ENCODE data around the gene CLCN6. TPM values are rescaled to one million over a fixed set of nuclear protein-coding genes. Genes with fewer than 3 reads are reported as not detected.

CLCN6 gene
- total RNA-seq, 1 experiment from 2014 or later, result 48.1 TPM

DNA sequence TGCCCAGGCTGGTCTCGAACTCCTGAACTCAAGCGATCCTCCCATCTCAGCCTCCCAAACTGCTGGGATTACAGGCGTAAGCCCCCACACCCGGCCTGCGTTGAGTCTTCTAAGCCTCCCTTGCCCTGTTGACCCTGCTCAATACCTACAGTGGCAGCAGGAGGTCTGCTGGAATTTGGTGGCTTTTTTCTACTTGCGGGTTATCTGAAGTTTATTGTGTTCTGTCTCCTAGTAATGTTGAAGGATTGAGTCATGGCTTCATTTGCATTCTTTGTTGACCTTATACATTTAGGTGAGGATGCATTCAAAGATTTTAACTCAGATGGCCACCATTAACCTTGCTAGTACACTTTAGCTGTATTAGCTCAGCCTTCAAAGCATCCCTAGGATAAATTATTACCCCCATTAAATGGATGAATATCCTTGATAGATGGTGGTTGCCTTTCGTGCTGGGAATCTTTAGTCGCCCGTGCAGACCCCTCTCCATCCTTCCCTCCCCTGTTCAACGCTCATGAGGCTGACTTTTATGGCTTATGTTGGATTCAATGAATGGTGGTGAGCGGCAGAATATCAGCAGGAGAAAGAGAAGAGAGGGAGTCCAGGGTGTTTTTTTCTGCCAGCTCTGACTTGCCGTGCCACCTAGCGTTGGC, 62.5 kb downstream of the CLCN6 start:
- intact Hi-C loops (cut with micrococcal nuclease; ENCODE audit: unreplicated experiment), result no loop called here

DNA sequence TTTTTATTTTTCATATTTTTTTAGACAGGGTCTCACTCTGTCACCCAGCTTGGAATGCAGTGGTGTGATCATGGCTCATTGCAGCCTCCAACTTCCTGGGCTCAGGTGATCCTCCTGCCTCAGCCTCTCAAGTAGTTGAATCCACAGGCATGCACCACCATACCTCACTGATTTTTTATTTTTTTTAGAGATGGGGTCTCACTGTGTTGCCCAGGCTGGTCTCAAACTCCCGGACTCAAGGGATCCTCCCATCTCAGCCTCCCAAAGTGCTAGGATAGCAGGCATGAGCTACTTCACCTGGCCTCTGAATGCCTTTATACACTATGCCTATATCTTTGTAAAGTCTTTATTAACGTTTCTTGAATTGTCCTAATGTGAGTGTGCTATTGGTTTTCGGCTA, 63.1 kb downstream of the CLCN6 start:
- H3K4me1 ChIP-seq (ENCODE audit: insufficient read depth, low read length, poor library complexity, severe bottlenecking), result no peaks in the 10 kb centered on the region
- H3K36me3 ChIP-seq (ENCODE audit: insufficient read depth, low read length, poor library complexity, severe bottlenecking), result no peaks in the 10 kb centered on the region
- intact Hi-C loops (cut with micrococcal nuclease; ENCODE audit: unreplicated experiment), result no loop called here
- ChIA-PET POLR2A (ENCODE audit: low non-redundant PET) (no interaction called here), CTCF (interaction anchor here (0.6 kb wide), 1 partner anchor 16 kb away, joined by 10 read pairs; no protein-coding TSS in a partner anchor)
- DNase-seq (ENCODE audit: low spot score), result no peak
- peaks cover 68% of the 10 kb centered on the region for H3K27me3 ChIP-seq (replicated peaks; ENCODE audit: insufficient read depth, low read depth, low read length, poor library complexity)
- H3K27ac ChIP-seq (ENCODE audit: low read depth, low read length, poor library complexity, severe bottlenecking), result no peak overlapping the region
- TF ChIP-seq CTCF (conservative IDR thresholded peaks at IDR 0.05; ENCODE audit: low read depth, low read length) (no peak), EZH2 (IDR thresholded peaks at IDR 0.05; ENCODE audit: borderline replicate concordance, low read depth, low read length, poor library complexity, severe bottlenecking) (no peak)
- BruUV-seq (replicated peaks), result no TSS peak
- no peaks in the 10 kb centered on the region for H3K9me3 ChIP-seq (ENCODE audit: low read depth, low read length, poor library complexity, severe bottlenecking)
- H3K4me3 ChIP-seq (ENCODE audit: low read depth, low read length, poor library complexity, severe bottlenecking), result no peak overlapping the region

More for the DNA sequence above, 62.5 kb downstream of the CLCN6 start:
- Histone ChIP-seq H3K27ac (ENCODE audit: low read depth, low read length, poor library complexity, severe bottlenecking) (no peak overlapping the region), H3K36me3 (ENCODE audit: insufficient read depth, low read length, poor library complexity, severe bottlenecking) (no peaks in the 10 kb centered on the region), H3K4me1 (ENCODE audit: insufficient read depth, low read length, poor library complexity, severe bottlenecking) (no peaks in the 10 kb centered on the region), H3K4me3 (ENCODE audit: low read depth, low read length, poor library complexity, severe bottlenecking) (no peak overlapping the region), H3K9me3 (ENCODE audit: low read depth, low read length, poor library complexity, severe bottlenecking) (no peaks in the 10 kb centered on the region), H3K27me3 (replicated peaks; ENCODE audit: insufficient read depth, low read depth, low read length, poor library complexity) (peaks cover 68% of the 10 kb centered on the region)
- BruUV-seq (replicated peaks), result no TSS peak
- no peak for DNase-seq (ENCODE audit: low spot score)
- ChIA-PET CTCF (no interaction called here), POLR2A (ENCODE audit: low non-redundant PET) (no interaction called here)
- TF ChIP-seq EZH2 (IDR thresholded peaks at IDR 0.05; ENCODE audit: borderline replicate concordance, low read depth, low read length, poor library complexity, severe bottlenecking) (no peak), CTCF (conservative IDR thresholded peaks at IDR 0.05; ENCODE audit: low read depth, low read length) (no peak)

- TF ChIP-seq CTCF (conservative IDR thresholded peaks at IDR 0.05; ENCODE audit: low read depth, low read length) (no peak), EZH2 (IDR thresholded peaks at IDR 0.05; ENCODE audit: borderline replicate concordance, low read depth, low read length, poor library complexity, severe bottlenecking) (no peak)
- intact Hi-C loops (cut with micrococcal nuclease; ENCODE audit: unreplicated experiment), result no loop called here
These were observed 63.7 kb downstream of the CLCN6 start for GRCh38 chr1:11869650-11870207.

More at GRCh38 chr1:11869650-11870207, 63.7 kb downstream of the CLCN6 start:
- Histone ChIP-seq H3K27ac (ENCODE audit: low read depth, low read length, poor library complexity, severe bottlenecking) (no peak overlapping the region), H3K36me3 (ENCODE audit: insufficient read depth, low read length, poor library complexity, severe bottlenecking) (no peaks in the 10 kb centered on the region), H3K4me1 (ENCODE audit: insufficient read depth, low read length, poor library complexity, severe bottlenecking) (no peaks in the 10 kb centered on the region), H3K9me3 (ENCODE audit: low read depth, low read length, poor library complexity, severe bottlenecking) (no peaks in the 10 kb centered on the region), H3K4me3 (ENCODE audit: low read depth, low read length, poor library complexity, severe bottlenecking) (no peak overlapping the region), H3K27me3 (replicated peaks; ENCODE audit: insufficient read depth, low read depth, low read length, poor library complexity) (peaks cover 66% of the 10 kb centered on the region)
- BruUV-seq (replicated peaks), result no TSS peak
- ChIA-PET POLR2A (ENCODE audit: low non-redundant PET) (no interaction called here), CTCF (interaction anchor here (0.6 to 1.0 kb wide), 2 partner anchors 17 to 31 kb away, joined by 3 to 10 read pairs; no protein-coding TSS in a partner anchor)
- no peak for DNase-seq (ENCODE audit: low spot score)

All from A673 (cell line).